Measurements from ENCODE around the gene ITGA3. TPM values are rescaled to one million over a fixed set of nuclear protein-coding genes. Genes with fewer than 3 reads are reported as not detected.
A peak's percentile ranks its signal among the peaks of the same experiment; 100 is the strongest.

ITGA3 gene
- total and polyA plus RNA-seq, 12 donors: 12.5 to 44.2 (median 23.1) TPM

GRCh38 chr17:50135316-50136095, 79.6 kb downstream of the ITGA3 start:
- Histone ChIP-seq H3K4me1 (peaks cover 16 to 53% (median 39%) of the 10 kb centered on the region in 9 donors), H3K36me3 (peaks cover 5 to 75% (median 51%) of the 10 kb centered on the region in 9 donors), H3K4me3 (no peak overlapping the region), H3K27me3 (peaks cover 0 to 4% (median 0%) of the 10 kb centered on the region in 7 donors), H3K27ac (no peak overlapping the region), H3K9me3 (no peaks in the 10 kb centered on the region)
- TF ChIP-seq, protein P1, sequence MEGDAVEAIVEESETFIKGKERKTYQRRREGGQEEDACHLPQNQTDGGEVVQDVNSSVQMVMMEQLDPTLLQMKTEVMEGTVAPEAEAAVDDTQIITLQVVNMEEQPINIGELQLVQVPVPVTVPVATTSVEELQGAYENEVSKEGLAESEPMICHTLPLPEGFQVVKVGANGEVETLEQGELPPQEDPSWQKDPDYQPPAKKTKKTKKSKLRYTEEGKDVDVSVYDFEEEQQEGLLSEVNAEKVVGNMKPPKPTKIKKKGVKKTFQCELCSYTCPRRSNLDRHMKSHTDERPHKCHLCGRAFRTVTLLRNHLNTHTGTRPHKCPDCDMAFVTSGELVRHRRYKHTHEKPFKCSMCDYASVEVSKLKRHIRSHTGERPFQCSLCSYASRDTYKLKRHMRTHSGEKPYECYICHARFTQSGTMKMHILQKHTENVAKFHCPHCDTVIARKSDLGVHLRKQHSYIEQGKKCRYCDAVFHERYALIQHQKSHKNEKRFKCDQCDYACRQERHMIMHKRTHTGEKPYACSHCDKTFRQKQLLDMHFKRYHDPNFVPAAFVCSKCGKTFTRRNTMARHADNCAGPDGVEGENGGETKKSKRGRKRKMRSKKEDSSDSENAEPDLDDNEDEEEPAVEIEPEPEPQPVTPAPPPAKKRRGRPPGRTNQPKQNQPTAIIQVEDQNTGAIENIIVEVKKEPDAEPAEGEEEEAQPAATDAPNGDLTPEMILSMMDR (IDR thresholded peaks at IDR 0.05): no peak
- ATAC-seq (no peak), DNase-seq (no peak)
- intact Hi-C loops (cut with DNase I): loop anchor here in 1 of 10 donors (5.0 kb wide), 1 partner anchor 42 kb away; no protein-coding TSS in a partner anchor
- 93 to 95% methylated on average over 15 to 16 of the region's 16 CpGs for WGBS, 2 donors

GRCh38 chr17:50136096-50136687, 80.3 kb downstream of the ITGA3 start:
- Histone ChIP-seq H3K4me3 (no peak overlapping the region), H3K9me3 (no peaks in the 10 kb centered on the region), H3K36me3 (peaks cover 5 to 82% (median 58%) of the 10 kb centered on the region in 9 donors), H3K27me3 (no peaks in the 10 kb centered on the region), H3K27ac (no peak overlapping the region), H3K4me1 (peaks cover 16 to 53% (median 42%) of the 10 kb centered on the region in 9 donors)
- TF ChIP-seq, protein P1 (IDR thresholded peaks at IDR 0.05): no peak
- DNase-seq (no peak), ATAC-seq (no peak)
- 95 to 96% methylated on average over 11 of the region's 11 CpGs for WGBS, 2 donors
- intact Hi-C loops (cut with DNase I): loop anchor here in 1 of 10 donors (5.0 kb wide), 1 partner anchor 41 kb away; no protein-coding TSS in a partner anchor

- Histone ChIP-seq H3K27me3 (no peaks in the 10 kb centered on the region), H3K36me3 (peaks cover 5 to 90% (median 64%) of the 10 kb centered on the region in 9 donors), H3K4me1 (peaks cover 16 to 58% (median 50%) of the 10 kb centered on the region in 9 donors), H3K4me3 (no peak overlapping the region), H3K27ac (no peak overlapping the region), H3K9me3 (no peaks in the 10 kb centered on the region)
- TF ChIP-seq, protein P1 (IDR thresholded peaks at IDR 0.05): no peak
- intact Hi-C loops (cut with DNase I): loop anchor here in 1 of 10 donors (5.0 kb wide), 1 partner anchor 40 kb away; no protein-coding TSS in a partner anchor
- ATAC-seq: no peak
- WGBS, 2 donors: 91 to 99% methylated on average over 4 of the region's 4 CpGs
- no peak for DNase-seq
Measured at GRCh38 chr17:50137042-50137441, 81.1 kb downstream of the ITGA3 start.

DNA sequence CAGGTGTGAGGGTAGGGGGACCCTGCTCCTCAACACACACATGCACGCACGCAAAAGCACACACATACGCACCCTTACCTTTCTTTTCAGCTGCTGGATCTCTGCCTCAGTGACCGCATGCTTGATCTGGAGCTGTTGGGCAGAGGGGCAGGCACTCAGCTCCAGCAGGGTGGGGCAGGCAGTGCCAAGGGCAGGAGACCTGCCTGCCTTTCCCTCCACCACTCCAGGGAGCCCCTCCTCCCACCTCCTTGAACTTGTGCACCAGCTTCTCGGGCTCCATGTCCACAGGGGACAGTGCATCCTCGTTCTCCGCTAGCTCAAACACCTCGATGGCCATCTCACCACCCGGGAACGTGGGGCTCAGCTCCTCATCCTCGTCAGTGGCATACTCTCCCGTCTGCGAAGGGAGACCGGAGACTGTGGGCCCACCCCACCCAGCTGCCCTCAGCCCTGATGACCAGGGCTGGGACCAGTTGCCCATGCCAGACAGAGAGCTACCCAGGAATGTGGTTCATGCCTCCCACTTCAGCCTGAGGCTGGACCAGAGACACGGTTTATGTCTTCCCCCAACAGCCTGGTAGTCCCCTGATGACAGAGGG, 83.4 kb downstream of the ITGA3 start:
- intact Hi-C loops (cut with DNase I): loop anchor here in 1 of 10 donors (5.0 kb wide), 1 partner anchor 38 kb away; no protein-coding TSS in a partner anchor
- TF ChIP-seq, protein P1 (IDR thresholded peaks at IDR 0.05): no peak
- ATAC-seq: no peak
- Histone ChIP-seq H3K27me3 (no peaks in the 10 kb centered on the region), H3K27ac (peak overlapping the region in 6 of 10 donors; percentile 23 to 81 (median 71)), H3K4me1 (peaks cover 10 to 54% (median 38%) of the 10 kb centered on the region in 9 donors), H3K36me3 (peaks cover 5 to 100% (median 79%) of the 10 kb centered on the region in 9 donors), H3K4me3 (no peak overlapping the region), H3K9me3 (no peaks in the 10 kb centered on the region)
- WGBS, 2 donors: 87 to 92% methylated on average over 15 of the region's 15 CpGs
- no peak for DNase-seq

Measured in heart right ventricle (tissue), 16 donors.